ENCODE measurements around the gene FAIM2. TPM values are rescaled to one million over a fixed set of nuclear protein-coding genes. Genes with fewer than 3 reads are reported as not detected.

FAIM2 gene
- total RNA-seq, 1 experiment from 2014 or later, result 0.18 TPM

GRCh38 chr12:49912345-49913255 is 8.9 kb upstream of the FAIM2 start:
- Histone ChIP-seq H3K27ac (ENCODE audit: low read length) (no peak overlapping the region), H3K4me3 (ENCODE audit: low read length) (no peak overlapping the region), H3K9ac (ENCODE audit: low read length) (no peak overlapping the region), H4K20me1 (ENCODE audit: low read length) (no peaks in the 10 kb centered on the region), H3K9me3 (ENCODE audit: low read length) (no peaks in the 10 kb centered on the region), H3F3A (ENCODE audit: low read length, unreplicated experiment) (no peaks in the 10 kb centered on the region), H3K4me1 (ENCODE audit: insufficient read depth, low read length) (no peaks in the 10 kb centered on the region), H2AFZ (ENCODE audit: low read length) (no peak overlapping the region), H3K79me2 (ENCODE audit: low read length) (no peaks in the 10 kb centered on the region), H3K9me2 (replicated peaks; ENCODE audit: low read length) (no peaks in the 10 kb centered on the region), H3K36me3 (ENCODE audit: low read depth, low read length) (no peaks in the 10 kb centered on the region), H3K4me2 (ENCODE audit: low read length) (no peak overlapping the region), H3K27me3 (ENCODE audit: low read length) (no peaks in the 10 kb centered on the region)
- ATAC-seq, result no peak
- no TSS peak for BruUV-seq (replicated peaks)
- TF ChIP-seq EZH2 (IDR thresholded peaks at IDR 0.05; ENCODE audit: low read length, unreplicated experiment), result no peak
- no peak for TF ChIP-seq EZH2phosphoT487 (IDR thresholded peaks at IDR 0.05; ENCODE audit: borderline replicate concordance, low read length)
- no peak for TF ChIP-seq CTCF (conservative IDR thresholded peaks at IDR 0.05; ENCODE audit: low read depth, low read length)
- intact Hi-C loops (cut with micrococcal nuclease), result no loop called here
- POLR2A ChIA-PET (ENCODE audit: unreplicated experiment), result no interaction called here
- CTCF ChIA-PET, result no interaction called here
- no peak for DNase-seq

- DNase-seq (no peak), ATAC-seq (no peak)
- H3K4me1 ChIP-seq (ENCODE audit: insufficient read depth, low read length), result no peaks in the 10 kb centered on the region
- H3K4me3 ChIP-seq (ENCODE audit: low read length), result no peak overlapping the region
- H3K9me3 ChIP-seq (ENCODE audit: low read length), result no peaks in the 10 kb centered on the region
- POLR2A ChIA-PET (ENCODE audit: unreplicated experiment), result no interaction called here
- no peak overlapping the region for H3K27ac ChIP-seq (ENCODE audit: low read length)
- H3K9me2 ChIP-seq (replicated peaks; ENCODE audit: low read length), result no peaks in the 10 kb centered on the region
- no peaks in the 10 kb centered on the region for H3K27me3 ChIP-seq (ENCODE audit: low read length)
- H2AFZ ChIP-seq (ENCODE audit: low read length), result no peak overlapping the region
- no peaks in the 10 kb centered on the region for H3F3A ChIP-seq (ENCODE audit: low read length, unreplicated experiment)
- no peaks in the 10 kb centered on the region for H3K79me2 ChIP-seq (ENCODE audit: low read length)
- no peaks in the 10 kb centered on the region for H3K36me3 ChIP-seq (ENCODE audit: low read depth, low read length)
- BruUV-seq (replicated peaks), result no TSS peak
- H4K20me1 ChIP-seq (ENCODE audit: low read length), result no peaks in the 10 kb centered on the region
- CTCF ChIA-PET, result no interaction called here
- H3K9ac ChIP-seq (ENCODE audit: low read length), result no peak overlapping the region
- no peak for TF ChIP-seq EZH2 (IDR thresholded peaks at IDR 0.05; ENCODE audit: low read length, unreplicated experiment)
- no peak for TF ChIP-seq EZH2phosphoT487 (IDR thresholded peaks at IDR 0.05; ENCODE audit: borderline replicate concordance, low read length)
- no peak for TF ChIP-seq CTCF (conservative IDR thresholded peaks at IDR 0.05; ENCODE audit: low read depth, low read length)
- intact Hi-C loops (cut with micrococcal nuclease), result no loop called here
- no peak overlapping the region for H3K4me2 ChIP-seq (ENCODE audit: low read length)
Measured at GRCh38 chr12:49911213-49911605, 7.5 kb upstream of the FAIM2 start.

Data from PC-3 (cell line).